ENCODE results near the gene MACROD1.
A peak's percentile ranks its signal among the peaks of the same experiment; 100 is the strongest.

The MACROD1 gene, protein sequence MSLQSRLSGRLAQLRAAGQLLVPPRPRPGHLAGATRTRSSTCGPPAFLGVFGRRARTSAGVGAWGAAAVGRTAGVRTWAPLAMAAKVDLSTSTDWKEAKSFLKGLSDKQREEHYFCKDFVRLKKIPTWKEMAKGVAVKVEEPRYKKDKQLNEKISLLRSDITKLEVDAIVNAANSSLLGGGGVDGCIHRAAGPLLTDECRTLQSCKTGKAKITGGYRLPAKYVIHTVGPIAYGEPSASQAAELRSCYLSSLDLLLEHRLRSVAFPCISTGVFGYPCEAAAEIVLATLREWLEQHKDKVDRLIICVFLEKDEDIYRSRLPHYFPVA

GRCh38 chr11:64165842-64166635 lies at the start of gene MACROD1:
Gene MACROD1, minus strand, starts transcription at chr11:64166113. Its CDS starts 119 bp downstream, at chr11:64165994.
- no peak within 1 kb of the TSS for H3K27ac ChIP-seq (ENCODE audit: low read length)
- WGBS (ENCODE audit: insufficient coverage, insufficient read length), result no CpG with 5 or more reads among the region's 92 CpGs
- no peaks in the 10 kb centered on the region for H3K9me3 ChIP-seq (ENCODE audit: control insufficient read depth, insufficient read depth, low read length)

DNA sequence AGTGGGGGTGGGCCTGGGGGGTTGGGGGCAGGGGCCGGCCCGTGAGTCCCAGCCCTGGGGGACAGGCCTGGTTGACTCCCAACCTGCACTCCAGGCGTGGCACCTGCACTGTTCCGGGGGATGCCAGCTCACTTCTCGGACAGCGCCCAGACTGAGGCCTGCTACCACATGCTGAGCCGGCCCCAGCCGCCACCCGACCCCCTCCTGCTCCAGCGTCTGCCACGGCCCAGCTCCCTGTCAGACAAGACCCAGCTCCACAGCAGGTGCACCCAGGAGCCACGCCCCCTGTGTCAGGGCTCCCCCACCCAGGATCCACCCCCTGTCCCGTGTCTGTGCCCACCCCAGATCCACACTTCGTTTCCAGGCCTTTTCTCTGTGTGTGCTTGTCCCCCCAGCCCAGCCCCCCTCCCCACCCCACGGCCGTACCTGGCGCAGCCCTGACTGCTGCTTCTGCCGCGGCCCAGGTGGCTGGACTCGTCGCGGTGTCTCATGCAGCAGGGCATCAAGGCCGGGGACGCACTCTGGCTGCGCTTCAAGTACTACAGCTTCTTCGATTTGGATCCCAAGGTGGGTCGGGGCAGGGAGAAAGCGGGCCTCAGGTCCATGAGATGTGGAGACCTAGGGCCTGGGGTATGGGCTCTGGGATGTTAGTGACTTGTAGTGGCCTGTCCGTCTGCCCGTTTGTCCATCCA lies 45.4 kb upstream of the MACROD1 start:
- WGBS (ENCODE audit: insufficient coverage, insufficient read length), result no CpG with 5 or more reads among the region's 30 CpGs
- Histone ChIP-seq H3K27ac (ENCODE audit: low read length) (no peak overlapping the region), H3K27me3 (ENCODE audit: control insufficient read depth, insufficient read depth, low read length) (no peaks in the 10 kb centered on the region), H3K4me3 (ENCODE audit: low read length) (no peak overlapping the region), H3K36me3 (ENCODE audit: control insufficient read depth, insufficient read depth, low read length) (peaks cover 9% of the 10 kb centered on the region), H3K9me3 (ENCODE audit: control insufficient read depth, insufficient read depth, low read length) (no peaks in the 10 kb centered on the region), H3K4me1 (ENCODE audit: control insufficient read depth, insufficient read depth, low read length) (peaks cover 2% of the 10 kb centered on the region; the same call in 1 of the 2 replicates)
- no peak for DNase-seq (ENCODE audit: low read depth, low spot score)

More at GRCh38 chr11:64165842-64166635, at the start of gene MACROD1:
- peak within 1 kb of the TSS; percentile 58 for H3K4me3 ChIP-seq (ENCODE audit: low read length)
- no peaks in the 10 kb centered on the region for H3K27me3 ChIP-seq (ENCODE audit: control insufficient read depth, insufficient read depth, low read length)
- DNase-seq (ENCODE audit: low read depth, low spot score), result no peak
- no peaks in the 10 kb centered on the region for H3K36me3 ChIP-seq (ENCODE audit: control insufficient read depth, insufficient read depth, low read length)
- H3K4me1 ChIP-seq (ENCODE audit: control insufficient read depth, insufficient read depth, low read length), result peaks cover 5% of the 10 kb centered on the region

GRCh38 chr11:64210301-64211020 lies 44.5 kb upstream of the MACROD1 start:
- Histone ChIP-seq H3K9me3 (ENCODE audit: control insufficient read depth, insufficient read depth, low read length) (no peaks in the 10 kb centered on the region), H3K27ac (ENCODE audit: low read length) (no peak overlapping the region), H3K27me3 (ENCODE audit: control insufficient read depth, insufficient read depth, low read length) (no peaks in the 10 kb centered on the region), H3K4me1 (ENCODE audit: control insufficient read depth, insufficient read depth, low read length) (peaks cover 2% of the 10 kb centered on the region; the same call in 1 of the 2 replicates), H3K4me3 (ENCODE audit: low read length) (no peak overlapping the region), H3K36me3 (ENCODE audit: control insufficient read depth, insufficient read depth, low read length) (peaks cover 16% of the 10 kb centered on the region)
- no CpG with 5 or more reads among the region's 24 CpGs for WGBS (ENCODE audit: insufficient coverage, insufficient read length)
- no peak for DNase-seq (ENCODE audit: low read depth, low spot score)

DNA sequence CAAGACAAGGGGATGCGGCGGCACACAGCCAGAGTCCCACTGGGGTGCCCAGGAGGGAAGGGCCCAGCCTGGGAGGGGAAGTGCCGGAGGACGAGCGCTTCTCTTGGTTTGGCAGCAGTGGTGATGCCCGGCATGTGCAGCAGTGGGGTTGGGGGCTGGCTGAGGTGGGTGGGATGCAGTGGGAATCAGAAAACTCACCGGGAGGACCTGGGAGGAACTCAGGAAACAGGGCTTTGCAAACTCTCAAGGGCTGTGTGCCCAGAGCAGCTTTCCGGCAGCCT lies 43.6 kb upstream of the MACROD1 start:
- no peak for DNase-seq (ENCODE audit: low read depth, low spot score)
- Histone ChIP-seq H3K4me1 (ENCODE audit: control insufficient read depth, insufficient read depth, low read length) (peaks cover 2% of the 10 kb centered on the region; the same call in 1 of the 2 replicates), H3K36me3 (ENCODE audit: control insufficient read depth, insufficient read depth, low read length) (peaks cover 18% of the 10 kb centered on the region), H3K9me3 (ENCODE audit: control insufficient read depth, insufficient read depth, low read length) (no peaks in the 10 kb centered on the region), H3K27me3 (ENCODE audit: control insufficient read depth, insufficient read depth, low read length) (no peaks in the 10 kb centered on the region), H3K27ac (ENCODE audit: low read length) (no peak overlapping the region), H3K4me3 (ENCODE audit: low read length) (no peak overlapping the region)
- WGBS (ENCODE audit: insufficient coverage, insufficient read length), result no CpG with 5 or more reads among the region's 8 CpGs

- DNase-seq (ENCODE audit: low read depth, low spot score), result no peak
- H3K4me3 ChIP-seq (ENCODE audit: low read length), result no peak overlapping the region
- H3K4me1 ChIP-seq (ENCODE audit: control insufficient read depth, insufficient read depth, low read length), result peaks cover 2% of the 10 kb centered on the region; the same call in 1 of the 2 replicates
- no peak overlapping the region for H3K27ac ChIP-seq (ENCODE audit: low read length)
- H3K9me3 ChIP-seq (ENCODE audit: control insufficient read depth, insufficient read depth, low read length), result no peaks in the 10 kb centered on the region
- H3K36me3 ChIP-seq (ENCODE audit: control insufficient read depth, insufficient read depth, low read length), result peaks cover 21% of the 10 kb centered on the region
- WGBS (ENCODE audit: insufficient coverage, insufficient read length), result no CpG with 5 or more reads among the region's 18 CpGs
- no peaks in the 10 kb centered on the region for H3K27me3 ChIP-seq (ENCODE audit: control insufficient read depth, insufficient read depth, low read length)
Observed at GRCh38 chr11:64208796-64209562, 43.1 kb upstream of the MACROD1 start.

DNA sequence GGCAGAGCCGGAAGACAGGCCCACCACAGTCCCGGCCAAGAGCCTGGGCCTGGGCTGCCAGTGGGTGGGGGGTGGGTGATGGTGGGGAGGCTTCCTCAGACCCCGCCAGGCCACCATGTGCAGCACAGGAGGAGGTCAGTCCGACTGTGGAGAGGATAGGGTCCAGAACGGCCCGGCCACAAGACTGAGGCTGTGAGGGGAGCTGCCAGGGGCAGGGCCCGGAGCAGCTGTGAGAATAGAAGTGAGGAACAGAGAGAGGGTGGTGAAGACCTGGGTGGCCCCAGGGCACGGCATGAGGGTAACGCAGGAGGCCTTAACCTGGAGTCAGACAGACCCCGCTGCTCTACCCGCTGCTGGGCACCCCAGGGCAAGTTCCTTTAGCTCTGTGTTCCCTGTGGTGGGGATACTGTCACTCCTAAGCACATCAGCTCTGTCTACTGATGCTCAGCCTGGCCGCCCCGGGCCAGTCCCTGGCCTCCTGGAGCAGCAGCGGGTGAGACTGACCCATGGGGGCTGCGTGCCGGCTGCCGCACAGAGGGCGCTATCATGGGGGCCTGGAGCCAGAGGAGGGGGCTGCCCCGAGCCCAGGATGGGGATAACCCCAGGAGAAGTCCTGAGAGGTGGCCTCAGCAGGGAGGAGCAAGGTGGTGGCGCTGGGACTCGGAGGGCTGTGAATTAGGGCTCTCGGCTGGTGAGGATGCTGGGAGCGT lies 42.3 kb upstream of the MACROD1 start:
- Histone ChIP-seq H3K9me3 (ENCODE audit: control insufficient read depth, insufficient read depth, low read length) (no peaks in the 10 kb centered on the region), H3K27me3 (ENCODE audit: control insufficient read depth, insufficient read depth, low read length) (no peaks in the 10 kb centered on the region), H3K36me3 (ENCODE audit: control insufficient read depth, insufficient read depth, low read length) (peaks cover 29% of the 10 kb centered on the region), H3K4me1 (ENCODE audit: control insufficient read depth, insufficient read depth, low read length) (peaks cover 2% of the 10 kb centered on the region; the same call in 1 of the 2 replicates), H3K27ac (ENCODE audit: low read length) (no peak overlapping the region), H3K4me3 (ENCODE audit: low read length) (no peak overlapping the region)
- DNase-seq (ENCODE audit: low read depth, low spot score), result no peak
- no CpG with 5 or more reads among the region's 23 CpGs for WGBS (ENCODE audit: insufficient coverage, insufficient read length)

GRCh38 chr11:64207256-64208085 lies 41.6 kb upstream of the MACROD1 start:
- WGBS (ENCODE audit: insufficient coverage, insufficient read length), result no CpG with 5 or more reads among the region's 30 CpGs
- no peaks in the 10 kb centered on the region for H3K9me3 ChIP-seq (ENCODE audit: control insufficient read depth, insufficient read depth, low read length)
- peaks cover 2% of the 10 kb centered on the region; the same call in 1 of the 2 replicates for H3K4me1 ChIP-seq (ENCODE audit: control insufficient read depth, insufficient read depth, low read length)
- DNase-seq (ENCODE audit: low read depth, low spot score), result no peak
- H3K27ac ChIP-seq (ENCODE audit: low read length), result no peak overlapping the region
- H3K36me3 ChIP-seq (ENCODE audit: control insufficient read depth, insufficient read depth, low read length), result peaks cover 36% of the 10 kb centered on the region
- no peak overlapping the region for H3K4me3 ChIP-seq (ENCODE audit: low read length)
- H3K27me3 ChIP-seq (ENCODE audit: control insufficient read depth, insufficient read depth, low read length), result no peaks in the 10 kb centered on the region

DNA sequence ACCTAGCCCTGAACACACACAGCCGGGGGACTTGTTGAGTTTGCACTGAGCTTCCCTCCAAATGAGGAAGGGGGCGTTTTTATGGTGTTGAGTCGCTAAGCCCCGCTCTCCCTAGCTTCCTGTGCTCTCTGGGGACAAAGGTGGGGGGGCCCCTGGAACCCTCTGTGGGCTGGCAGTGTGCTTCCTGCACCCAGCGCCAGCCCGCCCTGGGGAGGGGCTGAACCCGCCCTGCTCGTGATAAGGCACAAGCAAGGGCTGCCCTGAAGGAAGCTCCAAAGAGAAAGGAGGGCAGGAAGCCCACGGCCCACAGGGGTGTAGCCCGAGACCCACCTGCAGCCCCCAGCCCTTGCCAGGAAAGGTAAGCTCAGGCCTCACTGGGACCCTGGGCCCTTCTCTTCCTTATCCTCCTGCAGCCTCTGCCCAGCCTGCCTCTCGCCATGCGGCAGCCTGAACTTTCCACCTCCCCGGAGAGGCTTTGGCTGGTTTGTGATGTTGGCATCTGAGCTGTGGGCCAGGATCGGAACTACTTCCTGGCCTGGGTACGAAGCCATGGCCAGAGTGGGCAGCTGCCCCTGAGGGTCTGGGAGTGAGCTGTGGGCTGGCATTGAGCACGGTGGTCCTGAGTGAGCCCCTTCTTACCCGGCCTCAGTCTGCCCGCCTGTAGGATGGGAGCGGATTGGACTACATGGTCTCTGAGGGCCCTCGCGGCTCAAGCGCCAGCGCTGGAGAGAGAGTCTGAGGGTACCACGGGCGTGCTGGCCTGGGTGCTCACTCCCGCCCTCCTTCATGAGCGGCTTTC lies 40.7 kb upstream of the MACROD1 start, which contains the start of gene FERMT3:
TSS of gene FERMT3 (plus strand) at position 265 of the 799 bp plus-strand sequence. CDS start 644 bp downstream, outside the sequence.
- Histone ChIP-seq H3K36me3 (ENCODE audit: control insufficient read depth, insufficient read depth, low read length) (peaks cover 41% of the 10 kb centered on the region), H3K9me3 (ENCODE audit: control insufficient read depth, insufficient read depth, low read length) (no peaks in the 10 kb centered on the region), H3K4me1 (ENCODE audit: control insufficient read depth, insufficient read depth, low read length) (peaks cover 2% of the 10 kb centered on the region; the same call in 1 of the 2 replicates), H3K27ac (ENCODE audit: low read length) (no peak within 1 kb of the TSS), H3K4me3 (ENCODE audit: low read length) (no peak within 1 kb of the TSS), H3K27me3 (ENCODE audit: control insufficient read depth, insufficient read depth, low read length) (no peaks in the 10 kb centered on the region)
- WGBS (ENCODE audit: insufficient coverage, insufficient read length), result no CpG with 5 or more reads among the region's 27 CpGs
- no peak for DNase-seq (ENCODE audit: low read depth, low spot score)
